Measurements from ENCODE around the gene SSTR4. TPM values are rescaled to one million over a fixed set of nuclear protein-coding genes. Genes with fewer than 3 reads are reported as not detected.
"Not testable (repeated sequence)": the region's sequence is repeated elsewhere in the genome, so short reads cannot be mapped to it uniquely, and the experiment has no call there.

Gene SSTR4
- total RNA-seq (2014; rRNA removed; shearing (Covaris generic)), result not detected in 2 replicates

GRCh38 chr20:23034721-23035671 lies at the start of gene SSTR4:
TSS of gene SSTR4 (plus strand) at chr20:23035312. CDS start at chr20:23035484, 172 bp downstream.
- H3K4me3 ChIP-seq (ENCODE audit: insufficient read depth, low read depth, low read length), result peak within 1 kb of the TSS; percentile 14; the same call in 1 of the 2 replicates
- peaks cover 23% of the 10 kb centered on the region; the same call in 1 of the 2 replicates for H3K27me3 ChIP-seq (ENCODE audit: control insufficient read depth, insufficient read depth, low read length)
- DNase-seq, result peak; percentile 87
- no peaks in the 10 kb centered on the region for H3K36me3 ChIP-seq (replicated peaks; ENCODE audit: control insufficient read depth, insufficient read depth, low read length)

- no peak for DNase-seq
- no peaks in the 10 kb centered on the region for H3K27me3 ChIP-seq (ENCODE audit: control insufficient read depth, insufficient read depth, low read length)
- H3K36me3 ChIP-seq (replicated peaks; ENCODE audit: control insufficient read depth, insufficient read depth, low read length), result no peaks in the 10 kb centered on the region
- no peak overlapping the region for H3K4me3 ChIP-seq (ENCODE audit: insufficient read depth, low read depth, low read length)
These were observed 48.5 kb upstream of the SSTR4 start for GRCh38 chr20:22986601-22987000.

GRCh38 chr20:22991424-22991823 lies 43.7 kb upstream of the SSTR4 start:
- not testable (repeated sequence) for DNase-seq; H3K27me3 ChIP-seq (ENCODE audit: control insufficient read depth, insufficient read depth, low read length); H3K36me3 ChIP-seq (replicated peaks; ENCODE audit: control insufficient read depth, insufficient read depth, low read length); H3K4me3 ChIP-seq (ENCODE audit: insufficient read depth, low read depth, low read length)

- Histone ChIP-seq H3K4me3 (ENCODE audit: insufficient read depth, low read depth, low read length) (no peak overlapping the region), H3K27me3 (ENCODE audit: control insufficient read depth, insufficient read depth, low read length) (no peaks in the 10 kb centered on the region), H3K36me3 (replicated peaks; ENCODE audit: control insufficient read depth, insufficient read depth, low read length) (no peaks in the 10 kb centered on the region)
- no peak for DNase-seq
These were observed 41.3 kb upstream of the SSTR4 start for GRCh38 chr20:22993823-22994222.

- H3K4me3 ChIP-seq (ENCODE audit: insufficient read depth, low read depth, low read length), result no peak overlapping the region
- no peaks in the 10 kb centered on the region for H3K27me3 ChIP-seq (ENCODE audit: control insufficient read depth, insufficient read depth, low read length)
These were observed 39.2 kb upstream of the SSTR4 start for GRCh38 chr20:22995923-22996322.

GRCh38 chr20:22998476-22998875 lies 36.6 kb upstream of the SSTR4 start:
- Histone ChIP-seq H3K4me3 (ENCODE audit: insufficient read depth, low read depth, low read length) (no peak overlapping the region), H3K27me3 (ENCODE audit: control insufficient read depth, insufficient read depth, low read length) (no peaks in the 10 kb centered on the region; the same call in 1 of the 2 replicates), H3K36me3 (replicated peaks; ENCODE audit: control insufficient read depth, insufficient read depth, low read length) (no peaks in the 10 kb centered on the region)
- no peak for DNase-seq

More at GRCh38 chr20:22995923-22996322, 39.2 kb upstream of the SSTR4 start:
- H3K36me3 ChIP-seq (replicated peaks; ENCODE audit: control insufficient read depth, insufficient read depth, low read length), result no peaks in the 10 kb centered on the region
- DNase-seq, result no peak

- H3K4me3 ChIP-seq (ENCODE audit: insufficient read depth, low read depth, low read length), result no peak overlapping the region
- no peaks in the 10 kb centered on the region for H3K36me3 ChIP-seq (replicated peaks; ENCODE audit: control insufficient read depth, insufficient read depth, low read length)
- H3K27me3 ChIP-seq (ENCODE audit: control insufficient read depth, insufficient read depth, low read length), result no peaks in the 10 kb centered on the region; the same call in 1 of the 2 replicates
These were observed 35.4 kb upstream of the SSTR4 start for GRCh38 chr20:22999756-23000155.

GRCh38 chr20:23000232-23000947 lies 34.7 kb upstream of the SSTR4 start:
- DNase-seq, result no peak
- no peak overlapping the region for H3K4me3 ChIP-seq (ENCODE audit: insufficient read depth, low read depth, low read length)
- H3K36me3 ChIP-seq (replicated peaks; ENCODE audit: control insufficient read depth, insufficient read depth, low read length), result no peaks in the 10 kb centered on the region
- H3K27me3 ChIP-seq (ENCODE audit: control insufficient read depth, insufficient read depth, low read length), result no peaks in the 10 kb centered on the region; the same call in 1 of the 2 replicates

More at GRCh38 chr20:22999756-23000155, 35.4 kb upstream of the SSTR4 start:
- DNase-seq, result no peak

- DNase-seq, result no peak
- no peaks in the 10 kb centered on the region for H3K36me3 ChIP-seq (replicated peaks; ENCODE audit: control insufficient read depth, insufficient read depth, low read length)
- no peaks in the 10 kb centered on the region; the same call in 1 of the 2 replicates for H3K27me3 ChIP-seq (ENCODE audit: control insufficient read depth, insufficient read depth, low read length)
- no peak overlapping the region for H3K4me3 ChIP-seq (ENCODE audit: insufficient read depth, low read depth, low read length)
These were observed 32.8 kb upstream of the SSTR4 start for GRCh38 chr20:23002276-23002675.

GRCh38 chr20:23003077-23003635 lies 32.0 kb upstream of the SSTR4 start:
- H3K36me3 ChIP-seq (replicated peaks; ENCODE audit: control insufficient read depth, insufficient read depth, low read length), result no peaks in the 10 kb centered on the region
- no peak for DNase-seq
- no peak overlapping the region for H3K4me3 ChIP-seq (ENCODE audit: insufficient read depth, low read depth, low read length)
- H3K27me3 ChIP-seq (ENCODE audit: control insufficient read depth, insufficient read depth, low read length), result no peaks in the 10 kb centered on the region; the same call in 1 of the 2 replicates

- DNase-seq, result no peak
- Histone ChIP-seq H3K4me3 (ENCODE audit: insufficient read depth, low read depth, low read length) (no peak overlapping the region), H3K27me3 (ENCODE audit: control insufficient read depth, insufficient read depth, low read length) (no peaks in the 10 kb centered on the region; the same call in 1 of the 2 replicates), H3K36me3 (replicated peaks; ENCODE audit: control insufficient read depth, insufficient read depth, low read length) (no peaks in the 10 kb centered on the region)
These were observed 31.1 kb upstream of the SSTR4 start for GRCh38 chr20:23003881-23004460.

- no peak for DNase-seq
- no peak overlapping the region for H3K4me3 ChIP-seq (ENCODE audit: insufficient read depth, low read depth, low read length)
- no peaks in the 10 kb centered on the region for H3K36me3 ChIP-seq (replicated peaks; ENCODE audit: control insufficient read depth, insufficient read depth, low read length)
- no peaks in the 10 kb centered on the region; the same call in 1 of the 2 replicates for H3K27me3 ChIP-seq (ENCODE audit: control insufficient read depth, insufficient read depth, low read length)
These were observed 29.3 kb upstream of the SSTR4 start for GRCh38 chr20:23005776-23006175.

- Histone ChIP-seq H3K4me3 (ENCODE audit: insufficient read depth, low read depth, low read length) (no peak overlapping the region), H3K36me3 (replicated peaks; ENCODE audit: control insufficient read depth, insufficient read depth, low read length) (no peaks in the 10 kb centered on the region), H3K27me3 (ENCODE audit: control insufficient read depth, insufficient read depth, low read length) (no peaks in the 10 kb centered on the region)
- peak; percentile 19 for DNase-seq
These were observed 27.6 kb upstream of the SSTR4 start for GRCh38 chr20:23007462-23007861.

Data from H7 (cell line).